Gastrocnemius medialis (tissue), 4 donors: ENCODE measurements around the gene VCX3B. TPM values are rescaled to one million over a fixed set of nuclear protein-coding genes. Genes with fewer than 3 reads are reported as not detected.
"Not testable (repeated sequence)": the region's sequence is repeated elsewhere in the genome, so short reads cannot be mapped to it uniquely, and the experiment has no call there.

Source experiments
- ATAC-seq, 2 donors: fragments of 150-250 bp; one replicate each; pipeline ENCODE4 v1.9.1; 2016
- DNase-seq, 2 donors: peaks; one replicate each; pipeline ENCODE4 v3.0.0-alpha.2; 2019
- H3K27ac ChIP-seq, 4 donors: fragments of 200-600 bp; sonication (generic); 1 replicate in 1 of 4; 2 replicates in 3 of 4; pipeline ENCODE4 v1.5.1; 2016 to 2018; ENCODE audit warnings: mild to moderate bottlenecking in 2 of 4, moderate library complexity in 1 of 4
- H3K27me3 ChIP-seq, 3 donors: fragments of 200-600 bp; sonication (generic) in 2 of 3; 1 replicate in 1 of 3; 2 replicates in 2 of 3; pipeline versions ENCODE4 v1.5.1 to v1.6.0; 2016 to 2019; ENCODE audit warnings: mild to moderate bottlenecking in 1 of 3, moderate library complexity in 1 of 3
- H3K36me3 ChIP-seq, 2 donors: fragments of 200-600 bp; sonication (generic) in 1 of 2; one replicate each; pipeline ENCODE4 v1.5.1; 2017 to 2018
- H3K4me1 ChIP-seq, 2 donors: fragments of 200-600 bp; sonication (generic) in 1 of 2; one replicate each; pipeline ENCODE4 v1.5.1; 2016 to 2017; ENCODE audit warnings: mild to moderate bottlenecking in 2 of 2
- H3K4me3 ChIP-seq, 4 donors: fragments of 200-600 bp; sonication (generic) in 3 of 4; 1 replicate in 1 of 4; 2 replicates in 3 of 4; pipeline ENCODE4 v1.5.1; 2016 to 2019; ENCODE audit warnings: mild to moderate bottlenecking in 2 of 4
- H3K9me3 ChIP-seq, 3 donors: fragments of 200-600 bp; sonication (generic) in 2 of 3; 1 replicate in 1 of 3; 2 replicates in 2 of 3; pipeline ENCODE4 v1.5.1; 2016 to 2019
- CTCF ChIP-seq, 5 experiments: fragments of 450-650 bp in 3 of 5; fragments of 200-600 bp in 2 of 5; sonication (generic) in 2 of 5; IDR thresholded peaks in 4 of 5; conservative IDR thresholded peaks in 1 of 5; 1 replicate in 4 of 5; 2 replicates in 1 of 5; pipeline ENCODE4 v1.5.1; 2016 to 2019; ENCODE audit warnings: antibody characterized with exemption in 5 of 5, mild to moderate bottlenecking in 3 of 5, moderate library complexity in 3 of 5
- POLR2A ChIP-seq, 2 donors: fragments of 450-650 bp; IDR thresholded peaks; one replicate each; pipeline ENCODE4 v1.6.1; 2017; ENCODE audit warnings: antibody characterized with exemption in 2 of 2, mild to moderate bottlenecking in 2 of 2, moderate library complexity in 2 of 2
- in situ Hi-C, 4 donors: fragments of 200-750 bp; cut with MboI; loops; one replicate each; pipeline versions ENCODE4 v1.15.0 to v1.8.0; 2017; ENCODE audit warnings: low sequenced_read_pairs in 4 of 4
- intact Hi-C: fragments of 100-400 bp; cut with DNase I; formaldehyde crosslinking; loops from one replicate; pipeline ENCODE4 v1.15.1; 2023; ENCODE audit warnings: low total_unique reads
- total RNA-seq, 4 donors: library from RNA; depleted of rRNA; stranded (reverse); fragments of >200 nt; gene quantifications; one replicate each; pipeline versions ENCODE4 v1.1.0 to v1.2.3, GENCODE V29; 2016

The VCX3B gene
- not detected for total RNA-seq

- in situ Hi-C loops, H3K9me3 ChIP-seq, intact Hi-C loops: not testable (repeated sequence)
These were observed at the start of gene VCX3B for GRCh38 chrX:8464530-8464929. Gene VCX3B, plus strand, starts transcription at chrX:8464830. Its CDS starts 621 bp downstream, at chrX:8465451.

DNA sequence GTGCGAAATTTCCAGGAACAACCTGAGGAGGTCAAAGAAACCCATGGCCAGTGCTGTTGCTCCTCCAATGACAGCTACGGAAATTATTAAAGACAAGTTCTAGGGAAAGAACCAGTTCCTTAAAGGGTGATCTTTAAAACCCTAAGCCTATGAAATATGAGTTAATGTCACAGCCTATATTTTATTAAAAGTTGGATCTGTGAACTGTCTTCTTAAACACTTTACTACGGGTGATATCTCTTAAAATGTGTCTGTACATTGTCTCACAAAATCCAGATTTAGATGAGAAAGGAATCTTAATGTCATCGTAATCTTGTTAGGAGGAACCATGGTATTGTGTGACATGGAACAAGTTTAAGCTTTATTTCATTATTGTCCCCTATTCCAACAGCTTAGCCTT, 46.3 kb upstream of the VCX3B start:
- H3K27ac ChIP-seq, result no peak overlapping the region
- no peaks in the 10 kb centered on the region for H3K9me3 ChIP-seq
- intact Hi-C loops (no loop called here), in situ Hi-C loops (no loop called here)
- ATAC-seq, result no peak
- H3K27me3 ChIP-seq, result no peaks in the 10 kb centered on the region
- TF ChIP-seq POLR2A (IDR thresholded peaks at IDR 0.05) (no peak), CTCF (IDR thresholded peaks at IDR 0.05 in 4 of 5, conservative IDR thresholded peaks at IDR 0.05 in 1 of 5) (no peak)
- no peak overlapping the region for H3K4me3 ChIP-seq
- no peaks in the 10 kb centered on the region for H3K4me1 ChIP-seq
- H3K36me3 ChIP-seq, result no peaks in the 10 kb centered on the region
- DNase-seq, result no peak

More at GRCh38 chrX:8464530-8464929, at the start of gene VCX3B:
- H3K4me1 ChIP-seq, ATAC-seq, H3K4me3 ChIP-seq, DNase-seq, H3K27ac ChIP-seq, H3K36me3 ChIP-seq, H3K27me3 ChIP-seq: not testable (repeated sequence)

DNA sequence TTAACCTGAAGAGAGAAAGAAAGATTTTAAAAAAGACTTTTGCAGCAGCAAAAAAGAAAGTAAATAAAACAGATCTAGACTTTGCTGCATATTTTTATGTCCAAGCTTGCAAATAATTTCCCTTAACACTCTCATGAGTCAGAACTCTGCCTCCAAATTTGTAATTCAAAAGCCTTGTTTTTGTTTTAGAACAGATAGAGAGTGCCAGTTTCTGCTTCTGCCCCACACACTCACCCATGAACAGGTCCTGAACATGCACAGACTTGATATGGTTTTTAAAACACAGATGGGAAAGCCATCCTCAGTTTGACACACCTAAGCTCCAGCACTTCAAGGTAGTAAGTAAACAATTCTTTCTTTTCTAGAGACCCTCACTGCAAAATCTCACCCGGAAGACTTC, 39.7 kb upstream of the VCX3B start:
- H3K27me3 ChIP-seq, result no peaks in the 10 kb centered on the region
- no peak overlapping the region for H3K4me3 ChIP-seq
- in situ Hi-C loops, result no loop called here
- no peak overlapping the region for H3K27ac ChIP-seq
- ATAC-seq (no peak), DNase-seq (no peak)
- no peaks in the 10 kb centered on the region for H3K36me3 ChIP-seq
- intact Hi-C loops, result no loop called here
- no peaks in the 10 kb centered on the region for H3K4me1 ChIP-seq
- no peak for TF ChIP-seq POLR2A (IDR thresholded peaks at IDR 0.05)
- TF ChIP-seq CTCF (IDR thresholded peaks at IDR 0.05 in 4 of 5, conservative IDR thresholded peaks at IDR 0.05 in 1 of 5), result no peak
- H3K9me3 ChIP-seq, result no peaks in the 10 kb centered on the region

GRCh38 chrX:8429692-8430249, 34.9 kb upstream of the VCX3B start:
- H3K4me1 ChIP-seq, result no peaks in the 10 kb centered on the region
- no peak overlapping the region for H3K27ac ChIP-seq
- DNase-seq, result no peak
- H3K36me3 ChIP-seq, result no peaks in the 10 kb centered on the region
- no peak overlapping the region for H3K4me3 ChIP-seq
- intact Hi-C loops (no loop called here), in situ Hi-C loops (no loop called here)
- no peaks in the 10 kb centered on the region for H3K9me3 ChIP-seq
- no peak for TF ChIP-seq CTCF (IDR thresholded peaks at IDR 0.05 in 4 of 5, conservative IDR thresholded peaks at IDR 0.05 in 1 of 5)
- TF ChIP-seq POLR2A (IDR thresholded peaks at IDR 0.05), result no peak
- ATAC-seq, result no peak
- H3K27me3 ChIP-seq, result no peaks in the 10 kb centered on the region

DNA sequence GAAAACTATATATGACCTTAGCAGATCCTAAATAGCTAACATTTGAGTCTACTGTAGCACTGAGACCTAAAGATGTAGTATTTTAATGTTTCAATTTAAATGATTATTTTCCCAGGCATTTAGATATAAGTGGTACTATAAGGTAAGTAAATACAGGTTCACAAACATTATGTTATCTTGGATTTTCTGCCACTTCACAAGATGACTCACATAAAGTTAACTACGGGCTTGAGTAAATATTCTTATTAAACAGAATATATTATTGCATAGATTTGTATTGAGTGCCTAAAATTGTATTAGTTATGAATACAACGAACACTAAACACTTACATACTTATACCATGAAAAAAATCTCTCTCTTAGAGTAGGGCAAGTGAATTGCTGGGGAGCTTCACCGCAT, 34.2 kb upstream of the VCX3B start:
- intact Hi-C loops (no loop called here), in situ Hi-C loops (no loop called here)
- no peaks in the 10 kb centered on the region for H3K27me3 ChIP-seq
- TF ChIP-seq POLR2A (IDR thresholded peaks at IDR 0.05) (no peak), CTCF (IDR thresholded peaks at IDR 0.05 in 4 of 5, conservative IDR thresholded peaks at IDR 0.05 in 1 of 5) (no peak)
- DNase-seq, result no peak
- no peaks in the 10 kb centered on the region for H3K36me3 ChIP-seq
- H3K4me3 ChIP-seq, result no peak overlapping the region
- H3K9me3 ChIP-seq, result no peaks in the 10 kb centered on the region
- H3K27ac ChIP-seq, result no peak overlapping the region
- ATAC-seq, result no peak
- H3K4me1 ChIP-seq, result no peaks in the 10 kb centered on the region
